ENCODE data around the gene ANKUB1.
A peak's percentile ranks its signal among the peaks of the same experiment; 100 is the strongest.
"Not testable (repeated sequence)": the region's sequence is repeated elsewhere in the genome, so short reads cannot be mapped to it uniquely, and the experiment has no call there.

Gene ANKUB1, protein sequence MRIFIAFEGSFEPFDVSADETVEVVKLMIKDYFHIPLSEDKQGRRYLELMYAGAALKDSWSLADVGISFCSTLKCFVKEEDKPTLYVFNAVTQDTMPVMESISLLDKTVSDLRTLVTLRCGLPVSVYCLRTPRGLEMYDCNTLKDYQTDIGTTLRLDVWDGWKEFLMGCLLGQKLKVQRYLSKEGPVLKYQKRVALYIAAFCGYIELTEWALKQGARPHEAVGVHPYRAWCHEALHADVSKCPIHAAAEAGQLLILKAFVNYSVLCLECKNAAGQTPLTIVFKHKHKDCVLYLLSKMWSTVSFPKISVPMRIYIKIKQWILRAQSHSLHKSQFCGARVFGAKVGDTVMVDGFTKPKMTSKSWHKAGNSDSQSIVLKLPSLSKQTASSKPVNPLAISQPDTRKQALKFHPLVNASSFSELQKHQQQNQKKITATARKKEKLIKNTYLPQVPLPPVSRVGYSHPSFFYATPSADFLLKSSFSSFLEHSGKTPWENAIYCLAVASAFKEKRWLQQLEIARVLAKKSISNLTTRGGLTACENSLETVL

DNA sequence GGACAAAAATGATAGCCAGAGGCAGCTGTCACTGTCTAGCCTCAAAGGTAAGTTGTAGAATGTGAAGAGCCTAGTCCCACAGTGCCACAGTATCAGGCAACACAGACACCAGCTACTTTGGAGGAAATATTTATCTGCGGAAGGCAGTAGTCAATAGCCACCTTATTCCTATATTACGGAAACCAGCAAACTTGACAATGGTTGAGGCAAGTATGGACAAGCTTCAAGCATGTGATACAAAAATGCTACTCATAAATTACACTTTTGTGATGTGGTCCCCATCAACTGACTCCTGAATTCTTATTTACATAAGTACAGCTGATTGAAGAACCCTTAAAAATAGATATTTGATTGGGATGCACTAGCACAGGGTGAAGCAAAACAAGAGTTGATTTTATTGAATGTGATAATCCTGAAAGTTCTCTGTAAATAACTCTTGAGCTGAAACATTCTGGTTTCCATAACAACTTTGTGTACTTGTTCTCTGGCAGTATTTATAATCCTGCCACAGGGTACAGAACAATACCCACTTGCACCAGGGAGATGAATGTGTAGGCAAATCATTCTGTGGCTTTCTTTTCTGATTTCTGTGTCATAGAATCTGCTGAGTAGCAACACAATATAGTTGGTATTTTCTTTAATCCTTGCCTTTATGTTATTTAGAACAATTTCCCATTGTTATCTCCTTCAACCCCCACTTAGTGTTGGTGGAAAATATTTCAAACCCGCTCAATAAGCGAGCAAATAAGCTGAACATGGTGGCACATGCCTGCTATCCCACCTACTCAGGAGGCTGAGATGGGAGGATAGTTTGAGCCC lies at the start of gene ANKUB1:
TSS of gene ANKUB1 (minus strand) at position 103 of the 819 bp plus-strand sequence. CDS start 188 bp downstream, outside the sequence.
- no peak for DNase-seq

- no peak for DNase-seq
Observed at GRCh38 chr3:149839896-149840295, 47.5 kb upstream of the ANKUB1 start.

GRCh38 chr3:149839469-149839868 lies 47.1 kb upstream of the ANKUB1 start:
- DNase-seq: not testable (repeated sequence)

- DNase-seq: not testable (repeated sequence)
Observed at GRCh38 chr3:149838491-149838890, 46.1 kb upstream of the ANKUB1 start.

DNA sequence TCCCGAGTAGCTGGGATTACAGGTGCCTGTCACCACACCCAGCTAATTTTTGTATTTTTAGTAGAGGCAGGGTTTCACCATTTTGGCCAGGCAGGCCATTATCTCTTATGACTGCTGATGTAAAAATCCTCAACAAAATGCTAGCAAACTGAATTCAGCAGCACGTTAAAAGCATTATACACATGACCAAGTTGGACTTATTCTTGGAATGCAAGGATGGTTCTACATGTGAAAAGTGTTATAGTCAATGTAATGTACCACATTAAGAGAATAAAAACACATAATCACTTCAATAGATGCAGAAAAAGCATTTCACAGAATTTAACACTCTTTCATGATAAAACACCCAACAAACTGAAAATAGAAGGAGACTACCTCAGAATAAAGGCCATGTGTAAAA lies 40.9 kb upstream of the ANKUB1 start:
- no peak for DNase-seq

GRCh38 chr3:149832086-149832485 lies 39.7 kb upstream of the ANKUB1 start:
- no peak for DNase-seq

DNA sequence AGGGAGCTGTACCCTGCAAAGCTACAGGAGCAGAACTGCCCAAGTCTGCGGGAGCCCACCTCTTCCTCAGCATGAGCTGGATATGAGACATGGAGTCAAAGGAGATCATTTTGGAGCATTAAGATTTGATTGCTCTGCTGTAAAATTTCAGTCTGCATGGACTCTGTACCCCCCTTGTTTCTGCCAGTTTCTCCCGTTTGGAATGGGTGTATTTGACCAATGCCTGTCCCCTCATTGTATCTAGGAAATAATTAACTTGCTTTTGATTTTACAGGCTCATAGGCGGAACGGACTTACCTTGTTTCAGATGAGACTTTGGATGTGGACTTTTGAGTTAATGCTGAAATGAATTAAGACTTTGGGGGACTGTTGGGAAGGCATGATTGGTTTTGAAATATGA lies 39.0 kb upstream of the ANKUB1 start:
- no peak for DNase-seq

DNA sequence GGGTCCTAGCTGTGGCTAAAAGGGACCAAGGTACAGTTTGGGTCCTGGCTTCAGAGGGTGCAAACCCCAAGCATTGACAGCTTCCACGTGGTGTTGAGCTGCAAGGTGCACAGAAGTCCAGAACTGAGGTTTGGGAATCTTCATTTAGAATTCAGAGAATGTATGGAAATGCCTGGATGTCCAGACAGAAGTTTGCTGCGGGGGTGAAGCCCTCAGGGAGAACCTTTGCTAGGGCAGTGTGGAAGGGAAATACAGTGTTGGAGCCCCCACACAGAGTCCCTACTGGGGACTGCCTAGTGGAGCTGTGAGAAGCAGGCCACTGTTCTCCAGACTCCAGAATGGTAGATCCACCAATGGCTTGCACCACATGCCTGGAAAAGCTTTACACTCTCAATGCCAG lies 38.5 kb upstream of the ANKUB1 start:
- no peak for DNase-seq

GRCh38 chr3:149829631-149830030 lies 37.3 kb upstream of the ANKUB1 start:
- DNase-seq: not testable (repeated sequence)

- no peak for DNase-seq
Observed at GRCh38 chr3:149828390-149828789, 36.0 kb upstream of the ANKUB1 start.

DNA sequence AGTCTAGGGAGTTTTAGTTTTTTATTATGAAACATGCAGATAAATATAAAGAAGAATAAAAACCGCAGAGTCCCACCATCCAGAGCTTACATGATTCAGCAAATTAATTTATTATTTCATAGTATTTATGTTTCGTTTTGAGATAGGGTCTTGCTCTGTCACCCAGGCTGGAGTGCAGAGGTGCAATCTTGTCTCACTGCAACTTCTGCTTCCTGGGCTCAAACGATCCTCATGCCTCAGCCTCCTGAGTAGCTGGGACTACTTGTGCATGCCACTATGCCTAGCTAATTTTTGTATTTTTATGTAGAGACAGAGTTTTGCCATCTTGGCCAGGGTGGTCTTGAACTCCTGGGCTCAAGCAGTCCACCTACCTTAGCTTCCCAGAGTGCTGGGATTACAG lies 34.3 kb upstream of the ANKUB1 start:
- no peak for DNase-seq

DNA sequence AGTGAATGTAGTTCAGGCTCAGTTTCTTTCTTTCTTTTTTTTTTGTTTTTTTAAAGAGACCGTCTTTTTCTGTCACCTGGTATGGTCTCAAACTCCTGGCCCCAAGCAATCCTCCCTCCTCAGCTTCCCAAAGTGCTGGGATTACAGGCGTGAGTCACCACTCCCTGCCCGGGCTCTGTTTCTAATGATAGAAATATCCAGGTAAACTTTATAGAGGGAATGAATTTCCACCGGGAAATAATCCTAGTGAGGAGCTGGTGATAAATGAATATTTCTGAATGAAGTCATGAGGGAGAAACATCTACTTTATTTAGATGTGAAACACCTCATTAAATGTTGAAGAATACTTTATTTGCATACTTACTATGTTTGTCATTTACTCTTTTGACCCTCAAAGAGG lies 27.8 kb upstream of the ANKUB1 start:
- DNase-seq: no peak

DNA sequence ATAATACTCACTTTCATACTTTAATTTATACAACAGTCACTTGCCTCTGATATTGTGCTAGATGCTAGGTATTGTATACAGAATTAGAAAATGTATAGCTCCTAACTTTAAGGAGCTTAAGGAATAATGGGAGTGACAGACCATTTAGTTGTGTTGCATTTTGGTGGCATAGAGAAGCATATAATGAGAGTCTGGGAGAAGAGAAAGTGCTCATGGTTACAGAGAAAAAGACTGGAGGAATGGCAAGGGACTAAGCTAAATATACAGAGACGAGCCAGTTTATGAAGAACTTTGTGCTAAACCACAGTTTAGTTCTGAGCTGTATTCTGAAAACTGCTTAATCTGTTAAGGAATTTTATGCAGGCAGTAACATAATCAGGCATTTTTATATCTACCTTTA lies 27.1 kb upstream of the ANKUB1 start:
- DNase-seq: no peak

GRCh38 chr3:149816986-149817385 lies 24.6 kb upstream of the ANKUB1 start:
- DNase-seq: peak; percentile 40

DNA sequence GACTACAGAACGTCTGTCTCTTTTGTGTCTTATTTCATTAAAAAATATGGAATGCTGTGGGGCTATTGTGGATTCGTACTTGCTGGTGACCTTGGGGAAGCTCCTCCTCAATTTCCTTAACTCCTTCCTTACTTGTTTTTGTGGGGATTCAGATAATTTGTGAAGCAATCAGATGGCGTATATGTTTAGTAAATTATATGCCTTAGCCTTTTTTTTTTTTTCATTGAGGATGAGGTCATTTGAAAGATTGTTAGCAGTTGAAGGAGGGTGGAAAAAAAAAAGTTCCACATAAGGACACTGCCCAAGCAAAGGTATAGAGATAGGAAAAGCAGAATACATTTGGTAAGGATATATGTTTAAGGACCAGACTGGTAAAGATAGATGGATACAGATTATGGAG lies 24.0 kb upstream of the ANKUB1 start:
- DNase-seq: no peak

- DNase-seq: no peak
Observed at GRCh38 chr3:149815728-149816127, 23.4 kb upstream of the ANKUB1 start.

- DNase-seq: no peak
Observed at GRCh38 chr3:149815321-149815720, 23.0 kb upstream of the ANKUB1 start.

GRCh38 chr3:149813367-149814281 lies 21.3 kb upstream of the ANKUB1 start:
- peak; percentile 13 for DNase-seq

DNA sequence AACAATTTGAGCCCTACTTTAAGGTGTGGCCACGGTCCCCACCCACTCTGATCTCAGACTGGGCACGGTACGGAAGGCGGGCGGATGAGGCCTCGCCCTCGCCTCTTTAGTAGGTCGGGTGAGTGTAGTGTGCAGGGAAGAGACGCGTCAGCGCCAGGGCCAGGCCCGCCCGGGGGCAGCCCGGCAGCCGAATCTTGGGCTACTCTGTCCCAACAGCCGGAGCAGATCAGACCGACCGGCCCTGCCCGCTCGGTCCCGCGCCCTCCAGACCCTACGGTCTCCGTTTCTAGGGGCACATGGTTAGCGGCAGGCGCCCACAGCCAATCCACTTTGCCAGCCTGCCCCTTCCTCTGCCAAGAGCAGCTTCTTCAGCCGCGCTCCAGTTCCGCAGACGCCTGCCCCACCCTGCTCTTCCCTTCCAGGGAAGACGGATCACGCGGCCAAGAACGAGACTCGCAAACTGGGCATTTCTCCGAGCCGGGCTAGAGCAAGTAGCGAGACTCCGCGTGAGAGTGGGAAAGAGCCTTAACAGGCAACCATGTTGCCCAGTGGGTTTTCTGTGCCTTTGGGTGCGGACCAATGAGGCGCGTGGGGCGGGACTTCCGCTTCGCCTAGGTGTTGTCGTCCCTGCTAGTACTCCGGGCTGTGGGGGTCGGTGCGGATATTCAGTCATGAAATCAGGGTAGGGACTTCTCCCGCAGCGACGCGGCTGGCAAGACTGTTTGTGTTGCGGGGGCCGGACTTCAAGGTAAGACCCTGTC lies 20.4 kb upstream of the ANKUB1 start, which contains the start of gene RNF13:
TSS of gene RNF13 (plus strand) at position 610 of the 761 bp plus-strand sequence. CDS start 32,812 bp downstream, outside the sequence.
- DNase-seq: peak; percentile 95

DNA sequence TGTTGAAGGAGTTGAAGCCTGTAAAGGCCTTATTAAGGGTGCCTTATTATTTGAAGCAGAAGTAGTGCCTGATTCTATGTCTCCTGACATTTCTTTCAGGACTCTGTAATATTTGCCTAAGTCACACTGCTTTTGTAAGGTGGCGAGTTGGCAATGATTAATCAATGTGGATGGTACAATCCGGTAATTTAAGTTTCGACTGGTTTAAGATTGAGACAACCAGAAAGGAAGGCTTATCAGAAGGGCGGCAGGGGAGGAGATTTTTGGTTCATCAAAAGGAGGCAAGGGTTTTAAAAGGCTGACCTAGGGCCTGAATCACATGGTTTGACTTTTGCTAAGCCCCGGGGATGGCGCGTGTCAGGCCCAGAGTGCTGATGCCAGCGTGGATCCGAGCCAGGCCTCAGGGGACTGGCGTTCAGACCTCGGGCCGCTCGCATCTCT lies 19.8 kb upstream of the ANKUB1 start:
- DNase-seq: no peak

GRCh38 chr3:149810846-149811245 lies 18.5 kb upstream of the ANKUB1 start:
- DNase-seq: no peak

- no peak for DNase-seq
Observed at GRCh38 chr3:149809699-149810098, 17.3 kb upstream of the ANKUB1 start.

All from activated CD4-positive, alpha-beta T cell treated with anti-CD3 and anti-CD28 coated beads, Interleukin-10, Interleukin-2, amounts not matched to agents 100 ng/mL and 50 ng/mL, durations not matched to agents 16 hours and 8 hours (primary cell).